Fibroblast of lung (primary cell): ENCODE data around the gene NMT1. TPM values are rescaled to one million over a fixed set of nuclear protein-coding genes. Genes with fewer than 3 reads are reported as not detected.

Experiments used
- DNase-seq, 2 donors: peaks; one replicate each; pipeline versions ENCODE4 v3.0.0 to v3.0.0-alpha.2; 2010; ENCODE audit warnings: low read depth in 2 of 2
- H2AFZ ChIP-seq: 2 replicates; pipeline ENCODE4 v1.5.1; 2012; ENCODE audit warnings: low read length, control low read depth, inconsistent platforms
- H3K27ac ChIP-seq: 2 replicates; pipeline ENCODE4 v1.5.1; 2011; ENCODE audit warnings: low read length, control low read depth; ENCODE audit not compliant: insufficient read depth
- H3K27me3 ChIP-seq: 2 replicates; pipeline ENCODE4 v1.5.1; 2011; ENCODE audit warnings: mild to moderate bottlenecking, low read length; ENCODE audit not compliant: control insufficient read depth, insufficient read depth
- H3K36me3 ChIP-seq: 2 replicates; pipeline ENCODE4 v1.5.1; 2011; ENCODE audit warnings: low read length; ENCODE audit not compliant: control insufficient read depth, insufficient read depth
- H3K4me1 ChIP-seq: 2 replicates; pipeline ENCODE4 v1.5.1; 2011; ENCODE audit warnings: low read length; ENCODE audit not compliant: control insufficient read depth, insufficient read depth; ENCODE audit errors: extremely low read depth
- H3K4me2 ChIP-seq: 2 replicates; pipeline ENCODE4 v1.5.1; 2011; ENCODE audit warnings: low read length, control low read depth; ENCODE audit not compliant: insufficient read depth; ENCODE audit errors: extremely low read depth
- H3K4me3 ChIP-seq, 4 experiments: fragments of 200-600 bp in 1 of 4; sonication (generic) in 1 of 4; replicated peaks in 1 of 4; 2 replicates each; pipeline ENCODE4 v1.5.1; 2011 to 2016; ENCODE audit warnings: low read length in 4 of 4, low read depth in 3 of 4, mild to moderate bottlenecking in 3 of 4, control low read depth in 2 of 4, inconsistent platforms in 1 of 4, mixed read lengths in 1 of 4; ENCODE audit not compliant: insufficient read depth in 1 of 4; ENCODE audit errors: control extremely low read depth in 1 of 4
- H3K79me2 ChIP-seq: 2 replicates; pipeline ENCODE4 v1.5.1; 2012; ENCODE audit warnings: mild to moderate bottlenecking, low read length, inconsistent platforms; ENCODE audit not compliant: control insufficient read depth, insufficient read depth
- H3K9ac ChIP-seq: 2 replicates; pipeline ENCODE4 v1.5.1; 2011; ENCODE audit warnings: mild to moderate bottlenecking, low read length, control low read depth; ENCODE audit not compliant: insufficient read depth
- H3K9me3 ChIP-seq: 2 replicates; pipeline ENCODE4 v1.5.1; 2012; ENCODE audit warnings: low read depth, low read length; ENCODE audit not compliant: control insufficient read depth, insufficient read depth
- H4K20me1 ChIP-seq: 2 replicates; pipeline ENCODE4 v1.5.1; 2011; ENCODE audit warnings: low read length; ENCODE audit not compliant: control insufficient read depth, insufficient read depth; ENCODE audit errors: extremely low read depth
- EZH2 ChIP-seq: IDR thresholded peaks from 2 replicates; pipeline ENCODE4 v1.5.1; 2012; ENCODE audit warnings: low read length, control low read depth, mild to moderate bottlenecking; ENCODE audit errors: missing control alignments
- polyA plus RNA-seq, 2 donors: library from polyadenylated mRNA; depleted of rRNA in 1 of 2; stranded (reverse) in 1 of 2; unstranded in 1 of 2; fragments of >200 nt; gene quantifications; 2 replicates each; pipeline ENCODE4 v1.2.1, GENCODE V29; 2011 to 2012; ENCODE audit warnings: missing spikeins in 1 of 2
- total RNA-seq: library from RNA; depleted of rRNA; stranded (reverse); fragments of >200 nt; gene quantifications from 2 replicates; pipeline ENCODE4 v1.2.1, GENCODE V29; 2014
- TF ChIP-seq, protein P1 (sequence below), 2 donors: IDR thresholded peaks in 1 of 2; conservative IDR thresholded peaks in 1 of 2; 1 replicate in 1 of 2; 2 replicates in 1 of 2; pipeline ENCODE4 v1.5.1; 2011 to 2012; ENCODE audit warnings: low read length in 2 of 2, control low read depth in 1 of 2, inconsistent platforms in 1 of 2, low read depth in 1 of 2, mild to moderate bottlenecking in 1 of 2

The NMT1 gene
- total and polyA plus RNA-seq, 2 donors (not counting 1 experiment from before 2014, with no cell fraction given): 46.2 to 124 TPM

DNA sequence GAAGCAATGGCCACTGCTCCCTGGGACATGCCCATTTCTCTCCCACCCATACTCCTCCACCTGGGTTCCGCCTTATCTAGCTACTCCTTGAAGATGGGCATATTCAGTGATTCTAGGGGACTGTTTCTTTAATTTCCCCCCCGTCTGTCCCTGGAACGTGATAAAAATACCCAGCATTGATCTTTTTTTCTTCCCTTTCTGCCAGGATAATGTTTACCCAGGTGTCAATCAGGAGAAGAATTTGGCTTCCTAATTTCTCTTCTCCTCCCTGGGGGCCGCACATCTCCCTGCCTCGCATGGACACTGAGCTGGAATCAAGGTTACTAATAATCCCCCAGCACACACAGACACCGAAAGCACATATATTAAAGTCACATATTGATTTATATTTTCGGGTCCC, 44.9 kb upstream of the NMT1 start:
- Histone ChIP-seq H4K20me1 (no peaks in the 10 kb centered on the region), H3K4me3 (no peak overlapping the region), H3K4me1 (peaks cover 11% of the 10 kb centered on the region), H3K27me3 (no peaks in the 10 kb centered on the region), H3K9ac (no peak overlapping the region), H3K36me3 (no peaks in the 10 kb centered on the region), H3K4me2 (no peak overlapping the region), H2AFZ (no peak overlapping the region), H3K27ac (no peak overlapping the region), H3K9me3 (no peaks in the 10 kb centered on the region), H3K79me2 (no peaks in the 10 kb centered on the region)
- DNase-seq: no peak
- TF ChIP-seq, protein P1, sequence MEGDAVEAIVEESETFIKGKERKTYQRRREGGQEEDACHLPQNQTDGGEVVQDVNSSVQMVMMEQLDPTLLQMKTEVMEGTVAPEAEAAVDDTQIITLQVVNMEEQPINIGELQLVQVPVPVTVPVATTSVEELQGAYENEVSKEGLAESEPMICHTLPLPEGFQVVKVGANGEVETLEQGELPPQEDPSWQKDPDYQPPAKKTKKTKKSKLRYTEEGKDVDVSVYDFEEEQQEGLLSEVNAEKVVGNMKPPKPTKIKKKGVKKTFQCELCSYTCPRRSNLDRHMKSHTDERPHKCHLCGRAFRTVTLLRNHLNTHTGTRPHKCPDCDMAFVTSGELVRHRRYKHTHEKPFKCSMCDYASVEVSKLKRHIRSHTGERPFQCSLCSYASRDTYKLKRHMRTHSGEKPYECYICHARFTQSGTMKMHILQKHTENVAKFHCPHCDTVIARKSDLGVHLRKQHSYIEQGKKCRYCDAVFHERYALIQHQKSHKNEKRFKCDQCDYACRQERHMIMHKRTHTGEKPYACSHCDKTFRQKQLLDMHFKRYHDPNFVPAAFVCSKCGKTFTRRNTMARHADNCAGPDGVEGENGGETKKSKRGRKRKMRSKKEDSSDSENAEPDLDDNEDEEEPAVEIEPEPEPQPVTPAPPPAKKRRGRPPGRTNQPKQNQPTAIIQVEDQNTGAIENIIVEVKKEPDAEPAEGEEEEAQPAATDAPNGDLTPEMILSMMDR (conservative IDR thresholded peaks at IDR 0.05 in 1 of 2, IDR thresholded peaks at IDR 0.05 in 1 of 2; ENCODE audit: low read depth in 1 of 2, low read length in 2 of 2): no peak
- no peak for TF ChIP-seq EZH2

- Histone ChIP-seq H3K4me2 (no peak overlapping the region), H3K4me1 (peaks cover 17% of the 10 kb centered on the region), H3K4me3 (no peak overlapping the region), H3K9ac (no peak overlapping the region), H2AFZ (no peak overlapping the region), H3K9me3 (no peaks in the 10 kb centered on the region), H3K27me3 (no peaks in the 10 kb centered on the region), H3K36me3 (no peaks in the 10 kb centered on the region), H3K27ac (no peak overlapping the region), H4K20me1 (no peaks in the 10 kb centered on the region), H3K79me2 (no peaks in the 10 kb centered on the region)
- DNase-seq: no peak
- no peak for TF ChIP-seq EZH2
- TF ChIP-seq, protein P1 (conservative IDR thresholded peaks at IDR 0.05 in 1 of 2, IDR thresholded peaks at IDR 0.05 in 1 of 2; ENCODE audit: low read depth in 1 of 2, low read length in 2 of 2): peak in 1 of 2 donors; percentile 30
Observed at GRCh38 chr17:45016823-45017222, 44.3 kb upstream of the NMT1 start.

DNA sequence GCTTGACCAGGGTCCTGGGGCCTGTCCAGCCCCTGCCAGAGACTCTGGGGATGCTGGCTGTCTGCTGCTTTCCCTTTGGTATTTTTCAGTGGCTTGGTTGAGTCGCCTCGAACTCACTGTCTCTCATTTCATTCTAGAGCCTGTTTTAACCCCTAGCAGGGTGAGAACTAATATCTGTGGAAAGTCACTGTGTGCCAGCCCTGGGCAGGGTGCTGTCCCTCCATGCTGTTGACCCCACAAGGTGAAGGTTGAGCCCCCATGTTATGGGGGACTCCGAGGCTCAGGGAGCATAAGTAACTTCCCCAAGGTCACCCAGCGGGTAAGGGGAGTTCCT, 42.6 kb upstream of the NMT1 start:
- peaks cover 14% of the 10 kb centered on the region for H3K4me1 ChIP-seq
- H3K9me3 ChIP-seq: no peaks in the 10 kb centered on the region
- H2AFZ ChIP-seq: peak overlapping the region; percentile 56
- H3K9ac ChIP-seq: no peak overlapping the region
- TF ChIP-seq, protein P1 (conservative IDR thresholded peaks at IDR 0.05 in 1 of 2, IDR thresholded peaks at IDR 0.05 in 1 of 2; ENCODE audit: low read depth in 1 of 2, low read length in 2 of 2): no peak
- TF ChIP-seq EZH2: no peak
- no peaks in the 10 kb centered on the region for H4K20me1 ChIP-seq
- no peak overlapping the region for H3K27ac ChIP-seq
- no peaks in the 10 kb centered on the region for H3K36me3 ChIP-seq
- no peak for DNase-seq
- H3K27me3 ChIP-seq: no peaks in the 10 kb centered on the region
- peak overlapping the region; percentile 33 to 59 (median 37) for H3K4me3 ChIP-seq
- H3K79me2 ChIP-seq: no peaks in the 10 kb centered on the region
- peak overlapping the region; percentile 75 for H3K4me2 ChIP-seq
